Ramos (cell line): ENCODE measurements around the gene CCDC102A.
"Not testable (repeated sequence)": the region's sequence is repeated elsewhere in the genome, so short reads cannot be mapped to it uniquely, and the experiment has no call there.

Source experiments
- in situ Hi-C: fragments of 300-500 bp; cut with MboI; formaldehyde crosslinking; loops from one replicate; pipeline ENCODE4 v1.14.3; 2022; ENCODE audit warnings: low sequenced_read_pairs; ENCODE audit not compliant: unreplicated experiment

Gene CCDC102A

DNA sequence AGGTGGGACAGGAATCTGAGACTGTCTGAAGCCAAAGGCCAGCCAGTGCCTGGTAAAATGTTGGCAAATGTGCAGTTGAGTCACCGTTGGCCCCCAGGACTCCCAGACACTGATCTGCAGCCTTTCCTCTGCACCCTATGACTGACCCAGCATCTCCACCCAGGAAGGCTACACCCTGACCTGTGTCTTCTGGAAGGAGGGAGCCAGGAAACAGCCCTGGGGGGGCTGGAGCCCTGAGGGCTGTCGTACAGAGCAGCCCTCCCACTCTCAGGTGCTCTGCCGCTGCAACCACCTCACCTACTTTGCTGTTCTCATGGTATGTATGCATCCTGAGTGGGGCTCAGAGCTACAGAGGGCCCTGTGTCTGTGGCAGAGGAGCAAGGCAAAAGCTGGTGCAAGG lies 30.1 kb upstream of the CCDC102A start:
- in situ Hi-C loops = no loop called here

- in situ Hi-C loops = no loop called here
Observed at GRCh38 chr16:57565461-57565860, 29.1 kb upstream of the CCDC102A start.

DNA sequence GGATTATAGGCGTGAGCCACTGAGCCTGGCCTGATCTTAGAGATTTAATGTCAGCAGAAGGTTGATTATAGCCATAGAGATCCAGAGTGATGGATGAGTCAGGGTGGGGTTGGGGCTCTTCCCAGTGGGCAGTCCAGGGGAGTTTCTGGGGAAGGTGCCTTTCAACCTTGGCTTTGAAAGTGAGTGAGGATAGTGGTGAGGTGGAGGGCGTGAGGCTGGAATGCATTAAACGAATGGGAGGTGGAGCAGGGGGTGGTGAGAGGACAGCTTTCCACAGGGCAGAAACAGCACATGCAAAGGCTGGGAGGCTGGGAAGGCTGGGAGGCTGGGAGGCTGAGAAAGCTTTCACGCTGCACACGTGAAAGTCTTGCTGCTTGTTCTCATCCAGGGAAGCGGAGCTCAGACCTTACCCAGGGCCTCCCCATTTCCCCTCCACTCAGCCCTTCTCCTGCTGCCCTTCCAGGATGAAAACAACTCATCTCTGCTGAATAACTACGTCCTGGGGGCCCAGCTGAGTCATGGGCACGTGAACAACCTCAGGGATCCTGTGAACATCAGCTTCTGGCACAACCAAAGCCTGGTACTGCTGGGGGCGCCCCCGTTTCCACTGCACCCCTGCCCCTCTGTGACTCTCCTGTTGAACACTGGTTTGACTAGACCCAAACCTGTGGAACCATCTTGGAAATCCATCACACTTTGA lies 28.4 kb upstream of the CCDC102A start:
- in situ Hi-C loops = no loop called here

- in situ Hi-C loops = no loop called here
Observed at GRCh38 chr16:57563761-57564160, 27.4 kb upstream of the CCDC102A start.

GRCh38 chr16:57563487-57563750 lies 27.0 kb upstream of the CCDC102A start:
- in situ Hi-C loops = no loop called here

DNA sequence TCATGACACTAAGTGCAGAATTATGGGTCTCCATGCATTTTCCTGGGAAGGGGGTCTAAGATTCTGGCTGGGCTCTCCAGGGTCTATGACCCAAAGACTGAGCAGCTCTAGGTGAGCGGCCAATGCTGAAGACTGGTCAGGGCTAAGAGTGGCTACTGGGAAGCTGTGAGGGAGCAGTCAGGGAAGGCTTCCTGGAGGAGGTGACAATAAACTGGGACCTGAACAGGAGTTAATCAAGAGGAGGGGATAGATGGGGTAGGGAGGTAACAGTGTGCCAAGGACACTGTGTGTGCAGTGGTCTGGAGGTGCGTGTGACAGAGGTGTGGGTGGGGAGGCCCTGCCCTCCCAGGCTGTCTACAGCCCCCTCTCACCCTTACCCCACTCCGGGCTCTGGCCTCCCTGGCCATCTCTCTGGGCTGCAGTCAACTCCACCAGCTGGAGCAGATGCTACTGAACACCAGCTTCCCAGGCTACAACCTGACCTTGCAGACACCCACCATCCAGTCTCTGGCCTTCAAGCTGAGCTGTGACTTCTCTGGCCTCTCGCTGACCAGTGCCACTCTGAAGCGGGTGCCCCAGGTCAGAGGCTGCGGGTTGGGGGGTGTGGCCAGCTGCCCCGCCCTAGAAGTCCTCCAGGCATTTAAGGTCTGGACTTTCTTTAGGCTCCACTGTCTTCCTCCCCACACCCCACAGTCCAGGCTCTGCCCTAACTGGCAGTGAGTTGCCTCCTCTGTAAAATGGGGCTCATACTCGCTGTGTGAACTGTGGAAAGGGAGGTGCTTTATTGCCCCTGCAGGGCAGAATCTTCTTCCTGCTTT lies 26.5 kb upstream of the CCDC102A start:
- in situ Hi-C loops = no loop called here

- in situ Hi-C loops = no loop called here
Observed at GRCh38 chr16:57562066-57562465, 25.7 kb upstream of the CCDC102A start.

DNA sequence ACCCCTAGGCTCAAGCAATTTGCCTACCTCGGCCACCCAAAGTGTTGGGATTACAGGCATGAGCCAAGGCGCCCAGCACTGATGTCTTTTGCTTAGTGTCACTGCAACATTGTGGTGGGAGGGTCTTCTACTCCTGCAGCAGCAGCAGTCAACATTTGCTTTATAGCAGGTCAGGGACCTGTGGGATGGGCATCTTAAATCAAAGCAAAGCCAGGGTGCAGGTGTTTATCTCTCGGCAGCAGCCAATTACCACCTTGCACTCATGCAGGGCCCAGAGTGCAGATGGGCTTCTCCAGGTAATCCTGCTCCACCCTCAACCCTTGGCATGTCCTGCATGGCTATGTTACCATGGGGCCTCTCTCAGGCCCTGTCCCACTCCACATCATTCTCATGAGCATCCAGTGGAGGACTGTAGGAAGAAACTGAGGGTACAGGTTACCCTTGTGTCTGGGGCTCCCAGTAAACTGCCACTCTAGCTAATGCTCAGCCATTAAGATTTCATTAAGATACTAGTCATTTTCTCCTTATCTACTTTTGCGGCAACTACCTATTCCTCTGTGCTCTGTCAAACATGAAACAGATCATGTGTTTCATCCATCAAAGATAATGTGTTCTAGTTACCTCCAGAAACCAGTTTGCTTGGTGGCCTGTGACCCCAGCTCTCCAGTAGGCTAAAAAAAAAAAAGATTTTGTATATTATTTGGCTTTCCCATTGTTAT lies 22.9 kb upstream of the CCDC102A start:
- in situ Hi-C loops = no loop called here

- in situ Hi-C loops = no loop called here
Observed at GRCh38 chr16:57556941-57557541, 20.7 kb upstream of the CCDC102A start.

GRCh38 chr16:57555831-57556230 lies 19.5 kb upstream of the CCDC102A start:
- in situ Hi-C loops = no loop called here

DNA sequence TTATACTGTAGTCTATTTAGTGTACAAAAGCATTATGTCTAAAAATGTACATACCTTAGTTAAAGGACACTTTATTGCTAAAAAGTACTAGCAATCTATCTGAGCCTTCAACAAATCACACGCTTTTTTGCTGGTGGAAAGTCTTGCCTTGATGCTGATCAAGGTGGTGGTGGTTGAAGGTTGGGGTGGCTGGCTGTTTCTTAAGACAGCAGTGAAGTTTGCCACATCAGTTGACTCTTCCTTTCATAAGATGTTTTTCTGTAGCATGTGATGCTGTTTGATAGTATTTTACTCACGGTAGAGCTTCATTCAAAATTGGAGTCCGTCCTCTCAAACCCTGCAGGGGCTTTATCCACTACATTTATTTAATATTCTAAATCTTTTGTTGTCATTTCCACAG lies 14.7 kb upstream of the CCDC102A start:
- in situ Hi-C loops = no loop called here

DNA sequence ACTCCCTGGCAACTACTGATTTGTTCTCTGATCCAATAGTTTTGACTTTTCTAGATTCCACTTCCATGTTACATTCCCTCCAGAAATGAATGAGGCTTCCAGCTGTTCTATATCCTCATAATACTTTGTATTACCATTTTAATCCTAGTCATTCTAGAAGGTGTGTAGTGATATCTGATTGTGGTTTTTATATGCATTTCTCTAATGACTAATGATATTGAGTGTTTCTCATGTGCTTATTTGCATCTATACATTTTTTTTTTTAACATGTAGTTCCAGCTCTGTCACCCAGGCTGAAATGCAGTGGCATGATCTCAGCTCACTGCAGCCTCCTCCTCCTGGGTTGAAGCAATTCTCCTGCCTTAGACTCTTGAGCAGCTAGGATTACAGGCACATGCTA lies 13.4 kb upstream of the CCDC102A start:
- in situ Hi-C loops = no loop called here

- in situ Hi-C loops = no loop called here
Observed at GRCh38 chr16:57548408-57548807, 12.0 kb upstream of the CCDC102A start.

DNA sequence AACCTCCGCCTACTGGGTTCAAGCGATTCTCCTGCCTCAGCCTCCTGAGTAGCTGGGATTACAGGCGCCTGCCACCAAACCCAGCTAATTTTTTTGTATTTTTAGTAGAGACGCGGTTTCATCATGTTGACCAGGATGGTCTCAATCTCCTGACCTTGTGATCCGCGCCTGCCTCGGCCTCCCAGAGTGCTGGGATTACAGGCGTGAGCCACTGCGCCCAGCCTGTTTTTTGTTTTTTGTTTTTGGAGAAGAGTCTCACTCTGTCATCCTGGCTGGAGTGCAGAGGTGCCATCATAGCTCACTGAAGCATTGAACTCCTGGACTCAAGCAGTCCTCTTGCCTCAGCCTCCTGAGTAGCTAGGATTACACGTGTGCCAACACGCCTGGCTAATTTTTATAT lies 11.2 kb upstream of the CCDC102A start:
- in situ Hi-C loops = not testable (repeated sequence)

DNA sequence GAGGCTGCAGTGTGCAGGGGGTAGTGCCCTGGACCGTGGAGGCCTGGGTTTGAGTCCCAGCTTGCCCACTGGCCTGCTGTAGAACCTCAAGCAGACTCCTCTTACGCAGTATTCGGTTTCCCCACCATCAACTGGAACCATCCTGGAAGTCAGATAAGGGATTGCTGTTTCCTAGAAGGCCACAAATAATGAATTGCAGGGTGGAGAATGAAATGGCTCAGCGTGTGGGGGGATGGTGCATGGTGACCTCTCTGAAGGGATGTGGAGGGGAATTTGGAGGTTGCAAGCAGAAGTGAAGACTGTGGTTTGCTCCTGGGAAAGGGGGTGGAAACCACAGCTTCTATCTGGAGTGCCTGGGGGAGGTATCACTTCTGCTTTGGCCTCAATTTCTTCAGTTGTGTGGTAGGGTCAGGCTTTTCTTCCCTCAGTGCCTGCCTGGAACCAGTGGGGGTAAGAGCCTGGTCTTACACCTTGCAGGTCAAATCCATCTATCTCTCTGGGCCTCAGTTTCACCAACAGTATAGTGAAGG lies 7.8 kb upstream of the CCDC102A start:
- in situ Hi-C loops = no loop called here

GRCh38 chr16:57541754-57542435 lies 5.5 kb upstream of the CCDC102A start:
- in situ Hi-C loops = no loop called here

DNA sequence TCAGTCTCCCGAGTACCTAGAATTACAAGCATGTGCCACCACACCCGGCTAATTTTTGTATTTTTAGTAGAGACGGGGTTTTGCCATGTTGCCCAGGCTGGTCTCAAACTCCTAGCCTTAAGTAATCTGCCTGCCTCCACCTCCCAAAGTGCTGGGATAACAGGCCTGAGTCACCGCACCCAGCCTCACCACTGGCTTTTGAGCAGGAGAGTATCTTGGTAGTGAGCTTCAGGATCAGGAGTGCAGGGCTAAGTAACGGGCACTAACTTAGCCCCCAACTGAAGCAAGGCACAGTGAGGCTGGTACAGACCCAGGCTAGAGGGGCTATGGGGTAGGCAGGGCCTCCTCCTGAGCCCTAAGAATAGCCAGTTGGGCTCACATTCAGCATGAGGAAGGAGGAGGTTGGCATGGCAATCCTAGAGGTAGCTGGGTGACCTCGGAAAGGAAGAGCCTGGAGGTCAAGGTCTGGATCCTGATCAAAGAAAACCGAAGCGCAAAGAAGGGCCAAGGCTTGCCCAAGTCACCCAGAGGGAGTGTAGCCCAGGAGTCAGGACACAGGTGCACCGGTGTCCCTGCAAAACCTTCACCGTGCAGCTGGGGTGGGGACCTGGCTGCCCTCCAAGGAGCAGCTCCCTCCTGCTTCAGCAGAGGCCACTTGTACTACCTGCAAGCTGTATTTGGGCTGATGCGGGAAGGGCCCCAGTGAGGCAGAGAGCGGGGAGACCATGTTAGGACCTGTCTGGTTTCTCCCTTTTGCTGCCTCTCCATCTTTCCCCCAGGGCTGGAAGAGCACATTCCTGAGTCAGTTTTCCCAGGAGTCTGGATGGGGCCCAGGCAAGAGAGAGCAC lies 4.8 kb upstream of the CCDC102A start:
- in situ Hi-C loops = no loop called here

GRCh38 chr16:57540387-57540786 lies 4.0 kb upstream of the CCDC102A start:
- in situ Hi-C loops = no loop called here

DNA sequence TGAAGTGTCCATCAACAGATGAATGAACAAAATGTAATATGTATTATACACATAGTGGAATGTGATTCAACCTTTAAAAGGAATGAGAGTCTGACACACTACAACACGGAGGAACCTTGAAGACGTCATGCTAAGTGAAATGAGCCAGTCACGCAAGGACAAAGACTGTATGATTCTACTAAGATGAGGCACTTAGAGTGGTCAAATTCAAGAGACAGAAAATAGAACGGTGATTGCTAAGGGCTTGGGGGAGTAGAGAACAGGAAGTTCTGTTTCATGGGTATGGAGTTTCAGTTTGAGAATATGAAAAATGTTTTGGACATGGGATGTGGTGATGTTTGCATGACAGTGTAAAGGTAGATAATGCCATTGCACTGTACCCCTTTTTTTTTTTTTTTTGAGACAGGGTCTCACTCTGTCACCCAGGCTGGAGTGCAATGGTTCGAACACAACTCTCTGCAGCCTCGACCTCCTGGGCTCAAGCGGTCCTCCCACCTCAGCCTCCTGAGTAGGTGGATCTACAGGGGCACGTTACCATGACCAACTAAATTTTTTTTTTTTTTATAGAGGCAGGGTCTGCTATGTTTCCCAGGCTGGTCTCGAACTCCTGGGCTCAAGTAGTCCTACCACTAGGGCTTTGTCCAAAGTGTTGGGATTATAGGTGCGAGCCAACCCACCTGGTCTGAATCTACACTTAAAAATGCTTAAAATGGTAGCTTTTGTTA lies 2.9 kb upstream of the CCDC102A start:
- in situ Hi-C loops = no loop called here
